KG1 (cell line): ENCODE data around the gene NIF3L1.
A peak's percentile ranks its signal among the peaks of the same experiment; 100 is the strongest.

Experiments used
- DNase-seq: peaks from one replicate; lab custom pipeline; 2025; lab: John Stamatoyannopoulos, UW

Gene NIF3L1, protein sequence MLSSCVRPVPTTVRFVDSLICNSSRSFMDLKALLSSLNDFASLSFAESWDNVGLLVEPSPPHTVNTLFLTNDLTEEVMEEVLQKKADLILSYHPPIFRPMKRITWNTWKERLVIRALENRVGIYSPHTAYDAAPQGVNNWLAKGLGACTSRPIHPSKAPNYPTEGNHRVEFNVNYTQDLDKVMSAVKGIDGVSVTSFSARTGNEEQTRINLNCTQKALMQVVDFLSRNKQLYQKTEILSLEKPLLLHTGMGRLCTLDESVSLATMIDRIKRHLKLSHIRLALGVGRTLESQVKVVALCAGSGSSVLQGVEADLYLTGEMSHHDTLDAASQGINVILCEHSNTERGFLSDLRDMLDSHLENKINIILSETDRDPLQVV

DNA sequence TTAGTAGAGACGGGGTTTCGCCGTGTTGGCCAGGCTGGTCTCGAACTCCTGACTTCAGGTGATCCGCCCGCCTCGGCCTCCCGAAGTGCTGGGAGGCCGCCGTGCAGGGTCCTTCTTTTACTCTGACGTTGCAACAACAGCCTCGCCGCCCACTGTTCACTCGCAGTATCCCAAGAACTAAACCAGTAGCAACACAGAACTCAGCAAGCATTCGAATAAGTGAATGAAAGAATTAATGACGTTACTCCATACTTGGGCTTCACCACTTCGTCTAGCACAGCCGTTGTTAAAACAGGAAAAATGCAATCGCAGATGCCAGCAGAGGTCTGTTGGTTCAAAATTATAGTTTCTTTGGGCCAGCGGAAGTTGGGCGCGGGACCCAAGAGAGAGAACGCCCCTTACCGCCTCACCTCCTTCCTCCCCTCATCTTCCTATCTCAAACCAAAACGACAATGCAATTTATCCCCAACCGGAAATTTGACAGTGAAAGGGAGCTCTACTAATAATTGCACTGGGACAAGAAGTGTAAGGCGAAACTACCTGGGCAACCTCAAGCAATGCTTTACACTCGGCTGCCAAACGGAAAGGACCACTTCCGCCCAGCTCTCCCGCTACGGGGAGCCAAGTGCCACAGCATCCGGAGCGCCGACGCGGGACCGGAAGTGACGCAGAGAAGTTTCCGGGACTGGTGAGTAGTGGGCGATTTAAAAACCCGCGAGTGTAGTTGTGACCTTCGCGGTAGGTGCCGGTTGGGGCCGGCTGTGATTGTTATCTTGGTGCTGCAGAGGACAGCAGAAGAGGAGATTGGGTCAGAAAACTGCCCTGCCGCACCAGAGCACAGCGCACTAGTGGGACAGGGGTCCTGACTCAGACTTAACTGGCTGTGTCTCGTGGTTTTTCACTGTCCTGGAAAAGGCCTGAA, at the start of gene NIF3L1, which contains the start of gene PPIL3:
NIF3L1 (plus strand) TSS at position 668 of the 922 bp plus-strand sequence. CDS start 2,573 bp downstream, outside the sequence.
PPIL3 (minus strand) TSS at position 374 of the 922 bp plus-strand sequence. CDS start 1,462 bp downstream, outside the sequence.
- peak; percentile 98 for DNase-seq

DNA sequence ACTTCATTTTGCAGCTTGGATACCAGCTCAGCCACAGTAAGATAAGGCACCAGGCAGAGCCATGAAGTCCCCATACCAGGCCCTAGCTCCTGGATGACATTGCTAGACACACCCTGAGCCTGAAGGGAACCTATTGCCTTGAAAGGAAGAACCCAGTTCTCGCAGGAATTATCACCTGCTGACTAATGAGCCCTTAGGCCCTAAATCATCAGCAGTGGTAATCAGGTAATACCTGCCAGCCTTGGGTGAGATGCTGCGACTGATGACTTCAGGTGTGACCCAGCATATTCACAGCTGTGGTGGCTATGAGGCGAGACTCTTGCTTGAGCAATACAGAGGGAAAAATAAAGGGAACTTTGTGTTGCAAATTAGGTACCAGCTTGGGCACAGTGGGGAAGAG, 49.7 kb upstream of the NIF3L1 start:
- no peak for DNase-seq

DNA sequence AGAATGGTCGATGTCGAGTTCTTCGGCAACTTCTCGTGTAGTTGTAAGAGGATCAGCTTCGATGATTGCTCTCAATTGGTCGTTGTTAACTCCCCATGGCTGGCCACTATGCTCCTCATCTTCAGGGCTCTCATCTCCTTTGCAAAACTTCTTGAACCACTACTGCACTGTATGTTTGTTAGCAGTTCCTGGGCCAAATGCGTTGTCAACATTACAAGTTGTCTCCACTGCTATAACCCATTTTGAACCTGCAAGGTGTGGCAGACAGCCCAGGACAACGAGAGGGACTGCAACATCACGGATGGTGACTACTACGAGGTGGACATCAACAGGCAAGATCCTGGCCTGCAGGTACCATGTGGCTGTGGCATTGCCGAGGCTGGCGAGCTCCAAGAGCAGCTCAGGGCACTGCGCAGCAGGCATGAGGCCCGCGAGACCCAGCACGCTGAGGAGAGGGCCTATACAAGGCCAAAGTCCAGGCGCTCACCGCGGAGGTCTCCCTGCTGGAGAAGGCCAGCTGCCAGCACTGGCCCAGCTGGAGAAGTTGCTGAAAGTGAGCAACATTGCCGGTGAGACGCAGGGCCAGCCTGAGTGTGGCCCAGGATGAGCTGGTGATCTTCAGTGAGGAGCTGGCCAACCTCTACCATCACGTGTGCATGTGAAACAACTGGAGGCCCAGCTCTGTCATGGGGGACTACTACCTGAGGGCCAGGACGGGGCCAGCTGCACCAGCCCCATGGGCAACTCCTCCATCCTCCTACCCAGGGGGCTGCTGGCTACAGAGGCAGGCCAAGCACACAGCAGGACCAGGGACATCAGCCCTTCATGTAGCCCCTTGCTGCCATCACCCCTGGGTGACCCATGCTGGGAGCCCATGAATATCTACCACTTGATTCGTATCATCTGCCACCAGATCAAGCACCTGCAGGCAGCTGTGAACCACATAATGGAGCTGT, 44.9 kb upstream of the NIF3L1 start:
- no peak for DNase-seq

DNA sequence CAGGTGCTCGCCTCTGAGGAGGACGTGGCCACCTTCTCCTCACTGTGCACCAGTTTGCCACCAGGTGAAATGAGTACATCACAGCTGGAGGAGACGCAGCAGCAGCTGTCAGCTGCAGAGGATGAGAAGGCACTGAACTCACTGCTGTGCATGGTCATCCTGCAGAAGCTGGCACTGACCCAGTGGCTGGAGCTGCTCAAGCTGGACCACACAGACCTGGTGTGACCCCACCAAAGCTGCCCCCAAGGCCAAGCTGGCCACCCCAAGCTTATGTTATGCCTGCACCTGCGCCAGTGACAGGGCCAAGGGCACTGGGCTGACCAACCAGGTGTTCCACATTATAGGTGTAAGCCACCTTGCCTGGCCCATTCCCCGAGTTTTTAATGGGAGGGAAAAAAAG, 44.0 kb upstream of the NIF3L1 start:
- no peak for DNase-seq

DNA sequence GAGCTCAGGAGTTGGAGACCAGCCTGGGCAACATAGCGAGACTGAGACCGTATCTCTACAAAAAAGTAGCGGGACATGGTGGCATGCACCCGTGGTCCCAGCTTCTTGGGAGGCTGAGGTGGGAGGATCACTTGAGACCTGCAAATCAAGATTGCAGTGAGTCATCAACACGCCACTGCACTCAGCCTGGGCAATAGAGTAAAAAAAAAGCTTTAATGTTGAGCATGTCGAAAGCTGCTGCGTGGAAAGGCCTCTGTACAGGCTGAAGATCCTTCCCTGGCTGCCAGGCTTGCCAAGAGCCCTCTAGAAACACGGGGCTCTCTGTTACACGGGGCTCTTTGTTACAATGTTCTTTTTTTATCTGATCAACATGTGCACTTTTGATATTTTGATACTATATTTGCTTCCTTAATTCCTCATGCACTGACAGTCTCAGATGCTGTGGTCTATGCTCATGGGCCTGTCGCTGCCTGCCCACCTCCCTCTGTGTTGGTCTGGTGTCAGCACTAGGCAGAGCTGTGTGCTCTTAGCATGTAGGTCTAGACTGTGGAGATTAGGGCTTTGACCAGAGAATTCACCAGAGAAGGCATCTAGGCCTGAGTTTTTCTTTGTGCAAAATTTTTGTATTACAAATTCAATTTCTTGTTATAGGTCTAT, 43.4 kb upstream of the NIF3L1 start:
- DNase-seq = no peak

DNA sequence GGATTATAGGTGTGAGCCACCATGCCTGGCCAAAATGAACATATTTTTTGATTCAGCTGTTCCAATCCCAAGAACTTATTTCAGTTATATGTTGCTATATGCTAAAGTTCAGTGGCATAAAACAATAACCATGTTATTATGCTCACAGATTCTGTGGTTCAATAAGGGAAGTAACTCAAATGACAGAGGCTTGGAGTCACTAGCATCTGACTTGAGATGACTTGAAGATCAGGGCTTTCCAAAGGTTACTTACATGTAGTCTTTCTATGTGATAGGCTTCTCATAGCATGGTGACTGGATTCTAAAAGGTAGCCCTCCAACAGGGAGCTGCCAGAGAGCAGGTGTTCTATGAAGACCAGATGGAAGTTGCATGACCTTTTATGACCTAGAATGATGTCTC, 41.9 kb upstream of the NIF3L1 start:
- DNase-seq = no peak

DNA sequence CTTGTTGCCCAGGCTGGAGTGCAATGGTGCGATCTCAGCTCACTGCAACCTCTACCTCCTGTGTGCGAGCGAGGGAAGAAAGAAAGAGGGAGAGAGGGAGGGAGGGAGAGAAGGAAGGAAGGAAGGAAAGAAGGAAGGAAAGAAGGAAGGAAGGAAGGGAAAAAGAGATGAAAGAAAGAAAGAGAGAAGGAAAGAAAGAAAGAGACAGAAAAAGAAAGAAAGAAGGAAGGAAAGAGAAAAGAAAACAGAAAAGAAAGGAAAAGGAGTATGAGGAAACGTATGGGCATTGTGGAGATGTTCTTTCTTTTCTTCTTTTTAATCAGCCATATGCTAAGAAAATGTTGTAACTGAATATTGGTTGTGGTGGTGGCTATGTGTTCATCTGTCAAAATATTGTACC, 41.2 kb upstream of the NIF3L1 start:
- no peak for DNase-seq

DNA sequence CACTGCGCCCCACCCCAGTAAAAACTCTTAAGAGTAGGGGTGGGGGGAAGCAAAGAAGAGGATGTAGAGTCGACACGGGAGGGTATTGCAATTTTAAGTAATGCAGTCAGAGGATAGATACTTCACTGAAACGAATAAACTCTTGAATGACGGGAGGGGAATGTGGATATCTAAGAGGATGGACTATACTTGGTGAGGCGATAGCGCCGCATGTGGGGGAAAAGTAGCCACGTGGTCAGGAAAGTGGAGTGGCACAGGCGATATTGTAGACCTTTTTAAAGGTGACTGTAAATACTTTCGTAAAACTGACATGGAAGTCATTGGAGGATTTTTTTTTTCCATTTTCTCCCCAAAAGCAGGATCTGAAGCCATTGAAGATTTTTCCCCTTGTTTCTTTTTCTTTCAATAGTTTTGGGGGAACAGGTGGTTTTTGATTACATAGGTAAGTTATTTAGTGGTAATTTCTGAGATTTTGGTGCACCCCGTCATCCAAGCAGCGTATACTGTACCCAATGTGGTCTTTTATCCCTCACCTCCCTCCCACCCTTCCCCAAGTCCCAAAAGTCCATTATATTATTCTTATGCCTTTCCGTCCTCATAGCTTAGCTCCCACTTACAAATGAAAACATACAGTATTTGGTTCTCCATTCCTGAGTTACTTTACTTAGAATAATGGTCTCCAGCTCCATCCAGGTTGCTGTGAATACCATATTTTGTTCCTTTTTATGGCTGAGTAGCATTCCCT, 38.5 kb upstream of the NIF3L1 start:
- DNase-seq = no peak

DNA sequence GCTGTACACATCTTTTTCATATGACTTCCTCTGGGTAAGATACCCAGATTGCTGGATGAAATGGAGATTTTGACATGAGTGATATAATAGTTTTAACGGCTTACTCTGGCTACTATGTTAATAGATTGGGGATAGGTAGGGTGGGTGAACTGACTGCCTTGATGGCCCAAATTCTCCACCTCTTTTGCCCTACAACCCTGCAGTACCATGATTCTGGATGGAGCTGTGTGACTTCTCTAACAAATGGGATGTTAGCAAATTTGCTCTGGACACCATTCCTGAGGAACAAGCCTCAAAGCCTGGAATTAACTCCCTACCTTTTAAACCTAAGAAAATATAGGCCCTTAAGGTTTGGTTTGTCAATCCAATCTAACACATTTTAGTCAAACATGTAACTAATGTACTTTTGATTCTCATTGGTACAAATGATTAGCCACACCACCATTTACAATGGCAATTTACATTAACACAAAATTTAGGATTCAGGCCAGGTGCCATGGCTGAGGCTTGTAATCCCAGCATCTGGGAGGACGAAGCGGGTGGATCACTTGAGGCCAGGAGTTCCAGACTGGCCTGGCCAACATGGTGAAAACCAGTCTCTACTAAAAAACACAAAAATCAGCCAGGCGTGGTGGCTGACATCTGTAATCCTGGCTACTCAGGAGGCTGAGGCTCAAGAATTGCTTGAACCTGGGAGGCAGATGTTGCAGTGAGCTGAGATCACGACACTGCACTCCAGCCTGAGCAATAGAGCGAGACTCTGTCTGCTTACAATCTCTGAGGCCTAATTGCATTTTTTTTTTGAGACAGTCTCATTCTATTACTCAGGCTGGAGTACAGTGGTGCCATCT, 37.5 kb upstream of the NIF3L1 start:
- no peak for DNase-seq

DNA sequence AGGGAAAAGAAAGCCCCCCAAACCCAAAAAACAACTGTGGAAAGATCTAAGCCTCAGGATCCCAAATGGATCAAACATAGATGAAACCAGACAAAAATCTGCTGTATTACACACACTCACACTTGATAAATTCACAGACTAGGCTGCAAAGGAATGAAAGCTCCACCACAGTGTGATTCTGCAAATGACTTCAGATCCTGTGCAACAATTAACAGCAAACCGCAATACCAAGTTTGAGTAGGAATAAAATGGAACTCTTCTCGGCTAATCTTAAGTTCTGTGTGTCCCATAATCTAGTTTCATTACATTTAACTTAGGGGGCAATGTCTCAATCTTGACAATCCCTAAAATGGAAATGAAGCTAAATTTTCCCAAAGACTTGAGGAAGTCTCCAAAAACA, 36.6 kb upstream of the NIF3L1 start:
- DNase-seq = no peak

DNA sequence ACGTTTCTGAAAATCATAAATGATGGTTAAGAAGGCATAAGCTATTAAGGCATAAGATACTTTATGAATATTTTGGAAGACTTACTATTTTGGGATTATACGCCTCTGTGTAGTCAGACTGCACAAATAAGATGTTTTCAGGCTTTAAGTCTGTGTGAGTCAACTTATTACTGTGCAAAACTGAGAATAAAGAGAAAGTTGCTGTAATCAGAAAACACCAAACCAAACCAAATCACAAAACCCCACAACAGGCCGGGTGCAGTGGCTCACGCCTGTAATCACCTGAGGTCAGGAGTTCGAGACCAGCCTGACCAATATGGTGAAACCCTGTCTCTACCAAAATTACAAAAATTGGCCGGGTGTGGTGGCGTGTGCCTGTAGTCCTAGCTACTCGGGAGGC, 32.4 kb upstream of the NIF3L1 start:
- DNase-seq = no peak

DNA sequence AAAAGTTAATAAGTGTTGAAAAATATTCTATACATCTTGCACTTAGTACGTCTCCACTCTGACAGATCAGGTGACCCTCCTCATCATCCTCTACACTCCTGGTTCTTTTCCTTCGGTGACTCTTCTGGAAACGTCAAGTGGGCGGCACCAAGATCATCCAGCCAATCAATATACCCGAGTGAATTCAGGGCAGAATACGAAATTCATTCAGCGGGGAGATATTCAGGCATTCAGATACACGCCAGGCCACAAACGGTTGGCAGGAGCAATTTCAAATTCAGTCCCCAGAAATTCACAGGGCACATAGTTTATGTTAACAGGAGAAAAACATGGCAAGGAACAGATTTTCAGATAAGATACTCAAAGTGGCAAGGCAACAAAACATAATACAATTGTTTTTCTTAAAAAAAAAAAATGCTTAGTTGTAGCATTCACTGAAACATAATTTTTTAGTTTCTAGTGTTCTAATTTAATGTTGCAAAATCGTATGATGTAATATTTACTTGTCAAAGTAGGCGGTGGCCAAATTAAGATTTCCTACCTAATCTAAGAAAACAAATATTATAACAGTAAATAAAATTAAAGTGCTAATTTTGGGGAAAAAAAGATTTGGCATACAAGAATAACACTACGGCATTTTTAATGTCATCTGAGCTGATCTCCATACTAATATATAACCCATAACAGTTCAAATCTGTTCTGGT, 28.9 kb upstream of the NIF3L1 start:
- DNase-seq = no peak

DNA sequence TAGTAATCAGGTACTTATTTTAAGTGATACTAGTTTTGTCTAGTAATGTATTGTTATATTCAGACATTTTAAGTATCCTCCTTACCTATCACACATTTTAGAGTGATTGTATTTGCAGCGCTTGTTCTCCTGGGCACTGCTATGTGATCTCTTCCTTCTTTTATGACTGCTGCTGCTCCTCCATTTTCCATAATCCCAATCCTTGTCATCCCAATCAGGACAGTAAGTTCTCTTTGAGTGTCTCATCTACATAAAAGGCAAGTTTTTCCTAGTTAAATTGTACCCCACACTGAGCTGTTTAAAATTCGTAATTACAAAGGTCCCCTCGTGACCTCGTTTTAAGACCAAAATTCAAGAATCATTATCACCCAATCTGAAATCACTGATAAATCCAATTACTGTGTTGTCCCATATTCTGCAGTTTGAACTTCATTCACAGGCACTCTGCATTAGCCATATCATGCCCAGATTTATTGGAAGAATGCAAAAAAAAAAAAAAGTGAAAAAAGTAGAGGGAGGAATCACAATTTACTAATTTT, 27.5 kb upstream of the NIF3L1 start:
- no peak for DNase-seq

DNA sequence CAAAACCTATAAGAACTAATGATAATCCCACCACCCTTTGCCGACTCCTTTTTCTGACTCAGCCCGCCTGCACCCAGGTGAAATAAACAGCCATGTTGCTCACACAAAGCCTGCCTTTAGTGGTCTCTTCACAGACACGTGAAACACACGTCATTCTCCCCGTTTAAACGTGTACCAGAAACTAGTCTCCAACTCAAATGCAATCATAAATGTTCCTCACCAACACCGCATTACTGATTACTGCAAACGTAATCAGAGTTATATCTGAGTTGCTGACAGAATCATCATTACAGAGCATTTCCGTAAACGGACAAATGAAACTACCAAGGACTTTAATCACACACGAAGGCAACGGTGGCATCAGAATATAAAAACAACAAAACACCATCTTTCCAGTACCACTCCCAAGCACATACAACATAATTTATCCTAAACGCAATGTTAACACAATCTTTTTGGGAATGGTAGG, 26.6 kb upstream of the NIF3L1 start:
- DNase-seq = no peak

DNA sequence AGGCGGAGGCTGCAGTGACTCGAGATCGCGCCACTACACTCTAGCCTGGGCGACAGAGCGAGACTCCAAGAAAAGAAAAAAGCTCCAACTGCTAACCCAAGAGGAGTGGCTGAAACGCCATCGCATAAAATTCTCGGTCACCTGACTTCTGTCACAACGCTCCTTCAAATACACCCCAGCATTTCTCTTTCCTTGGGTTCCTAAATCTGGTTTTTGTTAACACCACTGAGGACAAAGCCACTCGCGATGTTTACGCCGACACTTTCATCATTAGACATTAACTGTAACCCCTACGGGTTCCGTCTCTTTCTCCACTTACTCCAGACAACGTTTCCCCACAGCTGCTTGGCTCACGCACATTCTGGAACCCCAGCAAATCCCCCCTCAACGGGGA, 25.4 kb upstream of the NIF3L1 start:
- DNase-seq = no peak

DNA sequence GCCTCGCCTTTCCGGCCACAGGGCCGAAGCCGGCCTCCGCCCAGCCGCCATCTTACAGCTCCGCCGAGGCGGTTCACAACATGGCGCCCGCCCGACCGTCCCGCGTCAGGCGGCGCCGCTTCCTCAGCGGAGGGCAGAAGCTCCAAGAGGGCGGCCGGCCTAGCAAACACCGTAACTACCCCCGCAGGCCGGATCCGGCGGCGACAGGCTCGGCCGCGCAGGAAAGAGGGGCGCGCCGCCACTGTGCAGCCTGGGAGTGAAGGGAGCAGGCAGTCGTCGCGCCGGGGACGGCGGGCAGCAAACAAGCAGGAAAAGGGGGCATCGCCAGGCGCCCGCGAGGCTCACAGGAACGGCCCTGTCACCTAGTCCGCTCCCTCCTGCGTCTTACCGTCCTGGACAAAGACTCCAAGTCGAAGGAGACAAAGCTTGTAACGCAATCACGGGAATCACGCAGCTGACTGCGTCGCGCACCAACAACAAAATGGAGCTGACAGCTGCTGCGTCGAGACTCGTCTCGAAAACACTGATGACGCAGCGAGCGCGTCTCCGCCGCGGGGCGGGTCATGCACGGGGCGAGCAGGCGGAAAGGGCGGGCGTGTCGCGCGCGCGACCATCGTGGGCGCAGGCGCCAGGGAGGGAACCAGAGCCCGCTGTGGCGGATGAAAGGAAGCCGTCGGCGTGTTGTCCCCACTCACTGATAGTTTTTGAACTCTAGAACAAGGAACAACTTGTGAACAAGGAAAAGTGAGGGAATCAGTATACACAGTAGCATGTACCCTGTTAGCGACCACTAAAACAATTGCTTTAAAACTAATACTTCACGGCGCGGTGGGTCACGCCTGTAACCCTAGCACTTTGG, 24.8 kb upstream of the NIF3L1 start, which contains the start of gene CLK1:
CLK1 (minus strand) TSS at position 483 of the 859 bp plus-strand sequence. CDS start 2,796 bp downstream, outside the sequence.
- DNase-seq = peak; percentile 88

DNA sequence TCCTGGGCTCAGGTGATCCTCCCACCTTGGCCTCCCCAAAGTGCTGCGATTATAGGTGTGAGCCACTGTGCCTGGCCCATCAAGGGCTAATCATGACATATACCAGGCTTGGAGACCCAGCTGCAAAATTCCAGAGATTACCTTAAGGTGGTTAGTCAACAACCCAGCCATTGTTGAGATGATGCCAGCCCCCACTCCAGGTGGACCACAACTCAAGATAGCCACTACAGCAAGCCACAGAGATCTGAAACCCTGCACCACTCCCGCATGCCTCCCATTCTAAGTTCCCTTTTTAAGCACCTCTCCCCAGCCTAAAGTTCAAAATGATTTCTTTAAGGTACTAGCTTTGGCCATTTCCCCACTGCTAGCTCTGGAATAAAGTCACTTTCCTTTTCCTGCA, 20.2 kb upstream of the NIF3L1 start:
- DNase-seq = no peak
